ENCODE results near the gene SIAE.
A peak's percentile ranks its signal among the peaks of the same experiment; 100 is the strongest.

SIAE gene

DNA sequence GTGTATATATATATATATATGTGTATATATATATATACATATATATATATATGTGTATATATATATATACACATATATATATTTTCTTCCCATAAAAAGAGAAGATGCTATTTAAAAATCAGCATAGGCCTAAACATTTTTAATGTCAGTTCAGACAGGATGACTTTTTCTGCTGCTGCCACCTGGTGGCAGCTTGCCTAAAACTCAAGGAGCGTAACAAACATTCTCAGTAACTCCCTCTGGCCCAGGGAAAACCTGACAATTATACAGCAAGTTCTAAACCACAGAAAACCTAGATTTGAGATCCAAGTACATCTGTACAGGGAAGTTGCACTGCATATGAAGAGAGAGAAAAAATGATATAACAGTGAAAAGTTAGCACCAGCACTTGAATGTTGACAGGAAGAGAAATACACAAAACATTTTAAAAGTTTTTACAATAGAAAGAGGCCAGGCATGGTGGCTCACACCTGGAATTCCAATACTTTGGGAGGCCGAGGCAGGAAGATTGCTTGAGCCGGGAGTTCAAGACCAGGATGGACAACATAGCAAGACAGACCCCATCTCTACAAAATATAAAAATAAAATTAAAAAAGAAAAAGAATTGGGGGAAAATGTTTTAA lies 87.2 kb downstream of the SIAE start:
- TF ChIP-seq CTCF (conservative IDR thresholded peaks at IDR 0.05; ENCODE audit: control insufficient read depth, insufficient read depth, low read depth, low read length) = peak; percentile 70
- peak; percentile 67 for DNase-seq (ENCODE audit: low read depth)
- no peak overlapping the region for H3K4me3 ChIP-seq (ENCODE audit: control insufficient read depth, low read depth, low read length)

DNA sequence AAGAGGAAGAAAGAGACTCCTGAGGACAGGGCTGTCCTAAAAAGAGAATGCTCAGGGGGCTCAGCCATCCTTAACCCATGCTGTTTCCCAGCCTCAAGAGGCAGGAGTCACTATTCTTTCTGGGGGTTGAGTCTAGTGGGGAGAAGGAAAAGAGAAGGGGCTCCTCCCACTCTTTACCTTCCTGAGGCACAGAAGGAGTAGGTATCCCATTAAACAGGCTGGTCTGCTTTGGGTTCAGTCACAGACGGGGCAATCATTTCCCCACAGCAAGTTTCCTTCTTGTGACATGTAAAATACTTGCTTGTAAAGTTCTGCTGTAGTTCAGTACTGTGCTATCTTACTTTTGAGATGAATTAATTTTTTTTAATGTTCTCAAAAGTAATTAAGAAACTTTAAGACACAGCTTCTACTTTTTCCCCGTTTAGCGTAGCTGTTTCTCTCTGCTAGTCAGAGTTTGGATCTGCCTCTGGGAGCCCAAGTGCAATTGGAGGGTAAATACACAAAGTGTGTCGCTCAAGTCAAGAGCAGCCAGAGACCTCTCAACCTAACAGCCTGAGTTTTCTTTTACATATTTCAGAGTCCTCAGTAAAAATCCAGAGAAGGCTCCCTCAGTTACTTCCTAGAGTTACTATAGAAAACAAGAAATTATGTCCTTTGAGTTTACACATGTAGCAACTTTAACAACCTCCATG lies 88.7 kb downstream of the SIAE start:
- TF ChIP-seq CTCF (conservative IDR thresholded peaks at IDR 0.05; ENCODE audit: control insufficient read depth, insufficient read depth, low read depth, low read length) = no peak
- H3K4me3 ChIP-seq (ENCODE audit: control insufficient read depth, low read depth, low read length) = no peak overlapping the region
- DNase-seq (ENCODE audit: low read depth) = no peak

- TF ChIP-seq CTCF (conservative IDR thresholded peaks at IDR 0.05; ENCODE audit: control insufficient read depth, insufficient read depth, low read depth, low read length) = no peak
- no peak overlapping the region for H3K4me3 ChIP-seq (ENCODE audit: control insufficient read depth, low read depth, low read length)
- no peak for DNase-seq (ENCODE audit: low read depth)
Measured at GRCh38 chr11:124583781-124584180, 89.8 kb downstream of the SIAE start.

Measured in fibroblast of mammary gland (primary cell).